Esophagus squamous epithelium (tissue), 5 donors: ENCODE results near the gene JMJD6. TPM values are rescaled to one million over a fixed set of nuclear protein-coding genes. Genes with fewer than 3 reads are reported as not detected.

Source experiments
- DNase-seq: peaks from one replicate; lab custom pipeline; 2025; lab: John Stamatoyannopoulos, UW
- H3K27ac ChIP-seq, 4 donors: fragments of 200-600 bp; sonication (generic); one replicate each; pipeline ENCODE4 v1.5.1; 2016 to 2019; ENCODE audit warnings: mild to moderate bottlenecking in 1 of 4
- H3K27me3 ChIP-seq, 4 donors: fragments of 200-600 bp; sonication (generic); 1 replicate in 3 of 4; 2 replicates in 1 of 4; pipeline versions ENCODE4 v1.5.1 to v1.6.0; 2017 to 2021; ENCODE audit warnings: antibody characterized with exemption in 1 of 4
- H3K36me3 ChIP-seq, 3 donors: fragments of 200-600 bp; sonication (generic); one replicate each; pipeline ENCODE4 v1.5.1; 2016 to 2019
- H3K4me1 ChIP-seq, 3 donors: fragments of 200-600 bp; sonication (generic); one replicate each; pipeline ENCODE4 v1.5.1; 2017 to 2019
- H3K4me3 ChIP-seq, 4 donors: fragments of 200-600 bp; sonication (generic); 1 replicate in 3 of 4; 2 replicates in 1 of 4; pipeline ENCODE4 v1.5.1; 2016 to 2019; ENCODE audit warnings: mild to moderate bottlenecking in 2 of 4, moderate library complexity in 1 of 4
- H3K9me3 ChIP-seq, 3 donors: fragments of 200-600 bp; sonication (generic); one replicate each; pipeline ENCODE4 v1.5.1; 2016 to 2019
- CTCF ChIP-seq, 6 experiments: fragments of 450-650 bp in 4 of 6; fragments of 200-600 bp in 2 of 6; sonication (generic) in 2 of 6; IDR thresholded peaks; one replicate each; pipeline ENCODE4 v1.5.1; 2016 to 2019; ENCODE audit warnings: antibody characterized with exemption in 6 of 6, mild to moderate bottlenecking in 4 of 6, moderate library complexity in 4 of 6
- POLR2A ChIP-seq, 4 donors: fragments of 450-650 bp; IDR thresholded peaks; one replicate each; pipeline ENCODE4 v1.6.1; 2017; ENCODE audit warnings: antibody characterized with exemption in 4 of 4, mild to moderate bottlenecking in 4 of 4, moderate library complexity in 3 of 4
- WGBS, 2 donors: methylation state at CpG; one replicate each; pipeline ENCODE4 v1.1.5; 2018; 5-methylcytosine and 5-hydroxymethylcytosine counted together
- intact Hi-C: fragments of 100-400 bp; cut with DNase I; formaldehyde crosslinking; loops from one replicate; pipeline ENCODE4 v1.15.0; 2022
- total RNA-seq, 4 donors: library from RNA; depleted of rRNA; stranded (reverse); fragments of >200 nt; gene quantifications; one replicate each; pipeline ENCODE4 v1.1.0, GENCODE V29; 2016
- donor health status: DM: yes; HTN: yes; CAD: no.

JMJD6 gene
- total RNA-seq, 4 donors from 2014 or later, result 13.0 to 17.2 (median 16.7) TPM

- Histone ChIP-seq H3K27ac (peak overlapping the region; percentile 95 to 98 (median 96)), H3K36me3 (no peaks in the 10 kb centered on the region), H3K9me3 (no peaks in the 10 kb centered on the region), H3K27me3 (no peaks in the 10 kb centered on the region), H3K4me3 (peak overlapping the region; percentile 40 to 74 (median 70)), H3K4me1 (peaks cover 6 to 54% (median 33%) of the 10 kb centered on the region in 3 donors)
- WGBS, 2 donors, result 38 to 44% methylated on average over 13 of the region's 13 CpGs
- intact Hi-C loops, result no loop called here
- TF ChIP-seq CTCF (IDR thresholded peaks at IDR 0.05), result no peak
- TF ChIP-seq POLR2A (IDR thresholded peaks at IDR 0.05), result no peak
- no peak for DNase-seq
Measured at GRCh38 chr17:76672270-76672851, 54.0 kb downstream of the JMJD6 start.

GRCh38 chr17:76671912-76672262, 54.5 kb downstream of the JMJD6 start:
- H3K27ac ChIP-seq, result peak overlapping the region; percentile 95 to 98 (median 96)
- WGBS, 2 donors, result 0 to 1% methylated on average over 18 to 19 of the region's 19 CpGs
- H3K27me3 ChIP-seq, result no peaks in the 10 kb centered on the region
- H3K4me3 ChIP-seq, result peak overlapping the region; percentile 40 to 74 (median 70)
- no peaks in the 10 kb centered on the region for H3K36me3 ChIP-seq
- H3K4me1 ChIP-seq, result peaks cover 7 to 59% (median 36%) of the 10 kb centered on the region in 3 donors
- TF ChIP-seq CTCF (IDR thresholded peaks at IDR 0.05) (peak in 3 of 6 experiments; percentile 21 to 28 (median 23)), POLR2A (IDR thresholded peaks at IDR 0.05) (peak in 3 of 4 donors; percentile 21 to 77 (median 76))
- intact Hi-C loops, result no loop called here
- H3K9me3 ChIP-seq, result no peaks in the 10 kb centered on the region
- no peak for DNase-seq

- Histone ChIP-seq H3K4me1 (peaks cover 7 to 65% (median 36%) of the 10 kb centered on the region in 3 donors), H3K27ac (peak overlapping the region; percentile 95 to 98 (median 96))
- peak; percentile 99 for DNase-seq
Measured at GRCh38 chr17:76671123-76671911, 55.1 kb downstream of the JMJD6 start.

GRCh38 chr17:76670718-76671122, 55.7 kb downstream of the JMJD6 start:
- no peaks in the 10 kb centered on the region for H3K9me3 ChIP-seq
- H3K4me1 ChIP-seq, result peaks cover 7 to 67% (median 36%) of the 10 kb centered on the region in 3 donors
- H3K27me3 ChIP-seq, result no peaks in the 10 kb centered on the region
- TF ChIP-seq POLR2A (IDR thresholded peaks at IDR 0.05) (no peak), CTCF (IDR thresholded peaks at IDR 0.05) (no peak)
- DNase-seq, result no peak
- H3K27ac ChIP-seq, result peak overlapping the region; percentile 95 to 98 (median 96)
- peak overlapping the region in 3 of 4 donors; percentile 68 to 74 (median 72) for H3K4me3 ChIP-seq
- intact Hi-C loops, result no loop called here
- no peaks in the 10 kb centered on the region for H3K36me3 ChIP-seq
- 24 to 41% methylated on average over 7 to 9 of the region's 9 CpGs for WGBS, 2 donors

More at GRCh38 chr17:76671123-76671911, 55.1 kb downstream of the JMJD6 start:
- TF ChIP-seq CTCF (IDR thresholded peaks at IDR 0.05) (peak in 1 of 6 experiments; percentile 7), POLR2A (IDR thresholded peaks at IDR 0.05) (peak in 1 of 4 donors; percentile 27)
- H3K27me3 ChIP-seq, result no peaks in the 10 kb centered on the region
- intact Hi-C loops, result no loop called here
- H3K36me3 ChIP-seq, result no peaks in the 10 kb centered on the region
- WGBS, 2 donors, result 11 to 58% methylated on average over 8 to 31 of the region's 32 CpGs
- H3K9me3 ChIP-seq, result no peaks in the 10 kb centered on the region
- peak overlapping the region; percentile 40 to 74 (median 70) for H3K4me3 ChIP-seq
